GM18907 (cell line): Measurements from ENCODE around the gene PSME2.
"Not testable (repeated sequence)": the region's sequence is repeated elsewhere in the genome, so short reads cannot be mapped to it uniquely, and the experiment has no call there.

Source experiments
- ATAC-seq: cut with Tn5 transposase; IDR thresholded peaks from one replicate; pipeline ENCODE4 v1.9.1; 2021; ENCODE audit warnings: mild to moderate bottlenecking, moderate library complexity; ENCODE audit not compliant: unreplicated experiment

Gene PSME2

GRCh38 chr14:24116128-24116814 lies 30.1 kb downstream of the PSME2 start:
- no peak for ATAC-seq

GRCh38 chr14:24115422-24116127 lies 30.8 kb downstream of the PSME2 start:
- no peak for ATAC-seq

GRCh38 chr14:24114532-24115421 lies 31.6 kb downstream of the PSME2 start, which contains the start of the genes DCAF11 and NRL:
Gene DCAF11, plus strand, starts transcription at chr14:24114777. Its CDS starts 818 bp downstream, at chr14:24115595.
Gene NRL, minus strand, starts transcription at chr14:24114949. Its CDS starts 32,101 bp downstream, at chr14:24082848.
- ATAC-seq, result peak; percentile 90

- peak; percentile 42 for ATAC-seq
Observed at GRCh38 chr14:24113801-24114531, 32.4 kb downstream of the PSME2 start.

GRCh38 chr14:24113379-24113800 lies 33.0 kb downstream of the PSME2 start:
- ATAC-seq, result peak; percentile 1

- ATAC-seq, result no peak
Observed at GRCh38 chr14:24110523-24110922, 35.9 kb downstream of the PSME2 start.

- no peak for ATAC-seq
Observed at GRCh38 chr14:24110060-24110459, 36.4 kb downstream of the PSME2 start.

GRCh38 chr14:24108336-24108874 lies 38.0 kb downstream of the PSME2 start:
- ATAC-seq, result peak; percentile 44

GRCh38 chr14:24106672-24107271 lies 39.6 kb downstream of the PSME2 start:
- ATAC-seq, result no peak

GRCh38 chr14:24105609-24106239 lies 40.7 kb downstream of the PSME2 start:
- ATAC-seq, result not testable (repeated sequence)

GRCh38 chr14:24103451-24103850 lies 43.0 kb downstream of the PSME2 start:
- no peak for ATAC-seq

- no peak for ATAC-seq
Observed at GRCh38 chr14:24102357-24103048, 43.9 kb downstream of the PSME2 start.

- no peak for ATAC-seq
Observed at GRCh38 chr14:24100982-24101494, 45.4 kb downstream of the PSME2 start.

- no peak for ATAC-seq
Observed at GRCh38 chr14:24100197-24100981, 46.0 kb downstream of the PSME2 start.

GRCh38 chr14:24098927-24099813 lies 47.2 kb downstream of the PSME2 start:
- no peak for ATAC-seq

GRCh38 chr14:24098229-24098926 lies 48.0 kb downstream of the PSME2 start:
- no peak for ATAC-seq
